Mucosa of rectum (tissue), 2 donors: ENCODE measurements around the gene CATSPER2.
"Not testable (repeated sequence)": the region's sequence is repeated elsewhere in the genome, so short reads cannot be mapped to it uniquely, and the experiment has no call there.

Source experiments
- H3K27ac ChIP-seq, 2 donors: one replicate each; pipeline ENCODE4 v1.7.0; 2013; ENCODE audit warnings: inconsistent platforms in 2 of 2, low read depth in 2 of 2, low read length in 2 of 2
- H3K27me3 ChIP-seq, 2 donors: one replicate each; pipeline ENCODE4 v1.7.0; 2013; ENCODE audit warnings: low read length in 2 of 2; ENCODE audit not compliant: control insufficient read depth in 2 of 2, insufficient read depth in 2 of 2
- H3K36me3 ChIP-seq, 2 donors: one replicate each; pipeline ENCODE4 v1.7.0; 2013; ENCODE audit warnings: low read length in 2 of 2; ENCODE audit not compliant: control insufficient read depth in 2 of 2, insufficient read depth in 2 of 2
- H3K4me1 ChIP-seq, 2 donors: one replicate each; pipeline ENCODE4 v1.7.0; 2013; ENCODE audit warnings: low read length in 2 of 2, mild to moderate bottlenecking in 1 of 2; ENCODE audit not compliant: control insufficient read depth in 2 of 2, insufficient read depth in 2 of 2
- H3K4me3 ChIP-seq, 2 donors: one replicate each; pipeline ENCODE4 v1.7.0; 2013; ENCODE audit warnings: low read length in 2 of 2
- H3K9ac ChIP-seq, 2 donors: one replicate each; pipeline ENCODE4 v1.7.0; 2013; ENCODE audit warnings: low read length in 2 of 2, low read depth in 1 of 2, mild to moderate bottlenecking in 1 of 2
- H3K9me3 ChIP-seq, 2 donors: one replicate each; pipeline ENCODE4 v1.7.0; 2013; ENCODE audit warnings: low read length in 2 of 2; ENCODE audit not compliant: control insufficient read depth in 2 of 2
- donor health status: healthy.
- donor health status: Normal muscosa, but diverticular disease.

The CATSPER2 gene

GRCh38 chr15:43592841-43593240, 55.8 kb downstream of the CATSPER2 start:
- H3K27me3 ChIP-seq, H3K36me3 ChIP-seq, H3K9ac ChIP-seq, H3K9me3 ChIP-seq, H3K4me3 ChIP-seq, H3K4me1 ChIP-seq, H3K27ac ChIP-seq: not testable (repeated sequence)

DNA sequence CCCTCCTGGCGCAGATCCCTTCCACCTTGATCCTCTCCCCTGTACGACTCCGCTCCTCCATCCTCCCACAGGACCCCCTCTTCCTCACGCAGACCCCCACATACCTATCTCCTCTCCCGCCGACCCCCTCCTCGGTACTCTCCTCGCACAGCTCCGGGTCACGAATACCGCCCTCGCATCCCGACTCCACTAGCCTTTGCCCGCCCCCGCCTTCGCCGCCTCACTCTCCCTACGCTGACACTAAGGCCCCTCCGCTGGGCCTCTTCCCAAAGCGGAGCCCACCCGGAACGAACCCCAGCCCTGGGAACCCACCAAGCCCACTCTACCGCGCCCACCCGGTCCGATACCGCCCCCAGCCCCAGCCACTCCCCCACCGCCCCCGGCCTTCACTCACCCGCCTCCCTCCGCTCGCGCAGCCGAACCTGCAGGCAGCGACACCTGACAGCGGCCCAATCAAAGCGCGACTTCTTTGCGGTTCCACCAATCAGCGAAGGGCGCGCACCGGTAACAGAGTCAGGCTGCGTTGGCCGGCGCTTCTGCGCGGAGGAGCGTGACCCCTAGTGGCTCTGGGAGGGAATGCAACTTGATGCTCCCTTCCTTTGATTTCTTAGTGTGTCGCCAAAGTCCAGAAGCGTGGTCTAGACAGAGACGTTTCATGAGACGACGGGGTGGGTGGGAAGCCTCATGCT, 58.7 kb downstream of the CATSPER2 start, which contains the start of gene PPIP5K1:
TSS of gene PPIP5K1 (minus strand) at position 431 of the 689 bp plus-strand sequence. CDS start 5,704 bp downstream, outside the sequence.
- not testable (repeated sequence) for H3K27ac ChIP-seq, H3K4me1 ChIP-seq, H3K9ac ChIP-seq, H3K4me3 ChIP-seq, H3K27me3 ChIP-seq, H3K36me3 ChIP-seq, H3K9me3 ChIP-seq
